ENCODE data around the gene RIC3. TPM values are rescaled to one million over a fixed set of nuclear protein-coding genes. Genes with fewer than 3 reads are reported as not detected.

The RIC3 gene, protein sequence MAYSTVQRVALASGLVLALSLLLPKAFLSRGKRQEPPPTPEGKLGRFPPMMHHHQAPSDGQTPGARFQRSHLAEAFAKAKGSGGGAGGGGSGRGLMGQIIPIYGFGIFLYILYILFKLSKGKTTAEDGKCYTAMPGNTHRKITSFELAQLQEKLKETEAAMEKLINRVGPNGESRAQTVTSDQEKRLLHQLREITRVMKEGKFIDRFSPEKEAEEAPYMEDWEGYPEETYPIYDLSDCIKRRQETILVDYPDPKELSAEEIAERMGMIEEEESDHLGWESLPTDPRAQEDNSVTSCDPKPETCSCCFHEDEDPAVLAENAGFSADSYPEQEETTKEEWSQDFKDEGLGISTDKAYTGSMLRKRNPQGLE
- 2.4 and 6.1 TPM in 2 replicates for total RNA-seq

DNA sequence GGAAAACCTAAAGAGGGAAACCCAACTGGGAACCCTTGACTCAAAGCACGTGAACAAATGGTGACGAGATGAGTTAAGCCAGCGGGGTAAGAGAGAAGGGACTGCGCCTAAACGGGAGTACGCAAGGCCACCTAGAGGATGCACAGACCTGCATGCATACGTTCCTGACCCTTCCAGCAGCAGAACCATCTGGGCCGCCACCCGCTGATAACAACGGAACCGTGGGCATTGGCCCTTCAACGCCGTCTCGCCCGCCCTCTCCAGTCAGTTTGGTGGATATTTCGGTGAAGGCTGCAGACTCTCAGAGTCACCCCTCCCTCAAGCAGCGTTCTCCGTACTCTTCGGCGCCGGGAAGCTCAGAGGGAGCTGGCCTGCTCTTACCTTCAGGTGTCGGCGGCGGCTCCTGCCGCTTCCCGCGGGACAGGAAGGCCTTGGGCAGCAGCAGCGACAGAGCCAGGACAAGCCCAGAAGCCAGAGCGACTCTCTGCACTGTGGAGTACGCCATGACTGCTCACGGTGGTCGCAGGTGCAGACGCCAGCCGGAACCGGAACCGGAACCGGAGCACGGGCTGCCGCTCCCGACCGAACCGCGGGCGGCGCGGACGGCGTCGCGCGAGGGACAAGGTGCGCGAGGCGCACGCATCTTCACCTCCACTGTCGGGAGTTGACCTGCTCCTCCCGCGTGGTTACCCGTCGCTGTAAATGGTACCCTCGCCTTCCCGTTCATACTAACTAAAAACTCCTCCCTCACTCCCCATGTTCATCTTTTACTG is at the start of gene RIC3:
TSS of gene RIC3 (minus strand) at position 541 of the 773 bp plus-strand sequence. CDS start at position 505, 36 bp downstream.
- no peak for DNase-seq (ENCODE audit: low read depth)

DNA sequence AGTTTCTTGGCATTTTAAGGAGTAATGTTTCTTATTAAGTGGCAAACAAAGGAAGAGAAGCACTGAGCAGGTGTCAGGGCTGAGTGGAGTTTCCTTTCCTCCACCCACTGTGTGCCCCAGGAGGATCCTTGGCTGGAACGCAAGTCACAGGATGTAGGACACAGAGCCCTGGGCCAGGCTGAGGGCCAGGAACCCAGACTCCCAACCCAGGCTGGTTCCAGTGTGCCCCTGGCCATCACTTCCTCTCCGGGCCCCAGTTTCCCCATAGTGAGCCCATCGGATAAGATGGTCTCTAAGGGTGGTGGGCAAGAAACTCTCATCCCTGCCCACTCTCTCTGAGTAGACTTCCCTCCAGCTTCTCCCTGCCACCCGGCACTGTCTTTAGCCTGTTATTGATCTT is 49.6 kb upstream of the RIC3 start:
- no peak for DNase-seq (ENCODE audit: low read depth)

DNA sequence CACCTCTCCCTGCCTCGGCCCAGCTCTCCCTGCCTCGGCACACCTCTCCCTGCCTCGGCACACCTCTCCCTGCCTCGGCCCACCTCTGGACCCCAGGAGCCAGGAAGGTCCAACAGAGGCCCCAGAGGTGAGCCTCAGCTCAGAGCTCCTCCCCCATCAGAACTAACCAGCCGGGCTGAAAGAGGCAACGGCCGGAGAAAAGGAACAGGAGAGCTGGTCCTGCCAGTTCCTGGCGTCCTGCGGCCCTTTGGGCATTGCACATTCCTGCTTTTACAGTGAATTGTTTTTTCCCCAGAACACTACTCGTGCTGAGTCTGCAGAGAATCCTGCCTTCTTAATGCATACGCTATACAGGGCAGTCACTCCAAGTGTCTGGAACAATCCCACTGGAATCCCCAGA is 49.1 kb upstream of the RIC3 start:
- no peak for DNase-seq (ENCODE audit: low read depth)

DNA sequence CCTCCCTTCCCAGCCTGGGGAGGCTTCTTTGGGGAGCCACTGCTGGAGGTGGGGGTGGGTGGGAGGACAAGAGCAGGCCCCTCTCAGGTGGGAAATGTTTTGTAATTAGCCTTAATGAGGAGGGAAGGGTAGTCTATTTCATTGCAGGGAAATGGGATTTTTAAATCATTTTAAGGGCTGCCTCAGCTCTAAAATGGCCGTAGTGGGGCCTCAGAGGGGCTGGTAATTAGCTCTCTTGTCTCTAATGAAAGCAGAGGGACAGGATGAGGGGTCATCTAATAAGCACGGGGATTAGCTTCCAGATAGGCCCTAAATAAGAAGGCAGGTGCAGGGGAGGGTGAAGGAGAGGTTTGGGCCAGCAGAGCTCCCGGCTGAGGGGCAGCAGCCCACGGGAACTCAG is 48.3 kb upstream of the RIC3 start:
- DNase-seq (ENCODE audit: low read depth) = no peak

DNA sequence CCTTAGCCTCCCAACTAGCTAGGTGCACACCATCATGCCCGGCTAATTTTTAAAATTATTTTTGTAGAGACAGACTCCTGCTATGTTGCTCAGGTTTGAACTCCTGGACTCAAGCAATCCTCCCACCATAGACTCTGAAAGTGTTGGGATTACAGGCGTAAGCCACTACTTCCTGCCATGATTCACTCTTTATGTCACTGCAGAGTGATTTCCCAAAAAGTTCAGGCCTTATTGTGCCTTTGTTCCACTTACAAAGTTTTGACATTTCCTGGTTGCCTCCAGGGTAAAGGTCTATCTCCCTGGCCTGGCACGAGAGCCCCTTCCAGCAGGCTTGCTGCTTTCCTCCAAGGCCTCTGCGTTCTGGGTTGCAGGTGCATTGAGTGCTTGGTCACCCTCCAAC is 44.6 kb upstream of the RIC3 start:
- no peak for DNase-seq (ENCODE audit: low read depth)

DNA sequence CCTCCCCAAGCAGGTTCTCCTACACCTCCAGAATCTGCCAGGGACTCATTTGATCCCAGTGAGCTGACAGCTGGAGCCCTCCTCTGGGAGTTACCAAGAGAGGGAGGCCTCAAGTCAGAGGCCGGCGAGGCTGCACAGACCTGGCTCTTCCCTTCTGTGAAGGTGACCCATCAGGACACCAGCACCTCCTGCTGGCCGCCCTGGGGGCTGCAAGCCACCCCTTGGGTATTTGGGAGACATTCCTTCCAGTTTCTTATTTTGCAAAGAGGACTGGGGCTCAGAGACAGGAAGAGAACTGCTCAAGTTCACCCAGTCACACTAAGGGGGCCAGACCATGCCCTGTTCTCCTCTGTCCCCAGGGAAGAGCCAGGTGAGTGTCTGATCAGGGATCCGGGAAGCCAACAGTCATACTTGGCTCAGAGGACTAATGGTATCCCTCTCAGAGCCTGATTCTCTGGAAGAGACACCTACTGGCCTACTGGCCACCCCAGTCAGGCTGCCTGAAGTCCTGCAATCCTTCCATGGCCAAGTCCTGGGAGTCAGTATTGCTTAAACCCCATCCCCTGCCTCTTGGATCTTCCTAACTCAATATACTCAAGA is 40.5 kb upstream of the RIC3 start:
- no peak for DNase-seq (ENCODE audit: low read depth)

DNA sequence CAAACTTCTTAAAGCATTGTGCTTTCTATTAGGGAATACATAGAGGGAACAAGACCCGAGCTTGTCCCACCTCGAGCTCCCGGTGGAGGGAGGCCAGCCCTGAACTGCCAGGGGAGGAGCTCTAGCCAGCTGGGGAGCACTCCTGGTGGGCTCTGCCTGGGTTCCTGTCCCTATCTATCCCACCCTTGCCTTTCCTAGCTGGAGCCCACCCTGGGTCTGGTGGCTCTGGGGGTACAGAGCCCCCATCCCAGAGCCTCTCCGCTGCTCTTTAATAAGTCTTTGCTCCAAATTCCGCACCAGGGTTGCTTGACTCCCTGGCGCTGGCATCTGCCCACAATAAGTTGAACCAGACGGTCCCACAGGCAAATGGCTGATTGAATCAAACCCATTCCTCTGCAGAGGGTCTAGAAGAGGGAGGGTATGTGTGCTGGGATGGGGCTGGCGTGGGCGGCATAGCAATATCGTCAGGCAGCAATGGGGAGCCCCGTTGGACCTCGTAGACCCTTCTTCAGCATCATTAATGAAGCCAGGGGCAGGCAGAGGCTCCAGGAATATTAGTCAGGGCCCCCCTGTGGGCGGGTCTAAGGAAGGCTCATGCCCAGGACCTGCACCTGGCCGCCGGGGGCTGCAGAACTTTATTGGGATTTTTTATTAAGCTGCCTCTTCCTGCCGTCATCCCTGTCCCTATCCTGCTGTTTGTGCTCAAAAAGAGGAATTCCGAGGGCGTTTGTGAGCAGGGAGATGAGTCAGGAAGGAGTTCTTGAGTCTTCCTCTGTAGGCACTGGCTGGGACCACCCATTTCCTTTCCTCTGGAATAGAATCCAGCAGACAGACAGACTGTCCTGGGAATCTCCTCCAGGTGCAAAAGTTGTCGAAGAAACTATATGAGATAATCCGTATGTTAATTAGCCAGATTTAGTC is 38.5 kb upstream of the RIC3 start:
- DNase-seq (ENCODE audit: low read depth) = no peak

DNA sequence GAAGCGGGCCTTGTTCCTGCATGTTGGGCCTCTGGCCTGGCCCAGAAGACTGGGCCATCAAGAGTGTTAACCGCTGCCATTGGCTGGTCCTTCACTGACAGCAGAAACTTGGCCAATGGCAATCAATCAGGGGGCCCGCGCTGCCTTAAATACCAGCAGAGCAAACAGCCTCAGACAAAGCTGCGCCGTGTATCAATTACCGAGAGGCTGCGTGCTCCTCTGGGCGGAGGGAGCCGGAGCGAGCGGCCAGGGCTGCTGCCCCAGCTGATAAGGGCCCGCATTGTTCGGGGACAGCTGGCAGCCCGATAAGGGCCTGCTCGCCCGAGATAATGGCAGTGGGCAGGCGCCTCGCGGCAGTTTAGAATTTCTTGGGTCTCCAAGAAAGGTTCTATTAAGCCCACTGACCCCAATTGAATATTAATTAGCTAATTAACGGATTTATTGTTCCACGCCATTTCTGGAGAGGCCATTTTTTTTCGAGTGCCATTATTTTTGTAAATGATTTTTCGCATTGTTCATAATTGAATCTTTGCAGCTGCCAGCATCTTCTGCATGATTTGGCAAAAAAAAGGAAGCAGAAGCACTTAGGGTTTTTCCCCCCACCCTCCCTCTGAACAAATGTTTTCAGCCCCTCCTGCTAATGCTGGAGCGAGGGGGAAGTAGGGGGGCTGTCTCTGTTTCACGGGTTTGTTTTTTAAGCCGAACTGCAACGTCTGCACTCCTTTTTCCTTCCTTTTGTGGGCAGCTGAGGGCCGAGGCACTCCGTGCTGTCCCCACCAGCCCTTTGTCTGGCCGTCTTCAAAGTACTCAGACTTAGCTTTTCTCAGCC is 37.6 kb upstream of the RIC3 start:
- no peak for DNase-seq (ENCODE audit: low read depth)

DNA sequence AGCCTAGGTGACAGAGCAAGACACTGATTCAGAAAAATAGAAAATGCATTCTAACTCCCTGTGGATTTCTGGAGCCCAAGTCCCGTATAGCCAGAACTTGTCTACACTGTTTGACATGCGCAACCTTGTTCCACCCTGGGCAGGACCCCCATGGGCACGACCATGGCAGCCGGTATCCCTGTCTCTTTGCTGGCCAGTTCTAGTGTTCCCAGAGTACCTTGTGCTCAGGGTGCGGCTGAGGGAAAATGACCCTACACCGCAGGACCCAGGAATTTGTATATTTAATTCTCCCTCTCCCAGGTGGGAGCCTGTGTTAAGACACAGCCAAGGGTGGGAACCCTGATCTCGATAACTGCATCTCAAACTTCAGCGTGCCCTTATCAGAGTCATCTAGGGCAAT is 36.7 kb upstream of the RIC3 start:
- no peak for DNase-seq (ENCODE audit: low read depth)

DNA sequence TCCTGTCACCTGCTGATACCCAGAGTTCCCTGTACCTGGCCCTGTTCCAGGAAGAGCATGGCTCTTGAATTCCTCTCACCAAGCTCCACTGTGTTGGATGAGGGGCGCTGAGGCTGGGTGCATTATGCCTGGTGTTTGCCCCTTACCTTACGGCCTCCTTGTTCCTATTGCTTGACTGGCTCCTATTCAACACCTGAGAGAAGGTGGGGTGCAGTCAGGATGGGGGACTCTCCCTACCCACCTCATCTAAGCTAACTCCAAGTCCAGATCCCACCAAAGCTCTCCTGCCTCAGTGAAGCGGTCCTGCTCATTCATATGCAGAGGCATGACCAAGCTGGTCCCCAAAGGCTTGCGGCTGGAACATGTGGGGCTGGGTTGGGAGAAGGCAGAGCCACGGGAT is 35.8 kb upstream of the RIC3 start:
- no peak for DNase-seq (ENCODE audit: low read depth)

DNA sequence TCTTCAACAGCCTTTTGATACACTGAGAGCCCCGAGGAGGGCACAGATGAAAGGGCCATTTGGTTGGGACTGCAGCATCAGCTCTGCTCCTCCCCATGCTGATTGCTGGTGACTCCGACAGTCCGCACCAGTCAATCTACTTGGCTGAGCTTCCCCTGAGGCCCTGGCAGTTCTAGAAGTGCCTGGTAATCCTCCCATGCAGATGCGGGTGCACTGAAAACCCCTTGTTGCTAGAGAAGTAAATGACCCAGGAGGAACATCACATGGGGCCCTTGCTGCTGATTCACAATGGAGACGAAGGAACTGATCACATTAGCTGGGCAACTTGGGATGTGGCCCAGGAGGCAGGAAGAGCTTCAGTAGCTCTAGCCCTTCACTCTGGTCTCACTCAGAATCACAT is 35.2 kb upstream of the RIC3 start:
- DNase-seq (ENCODE audit: low read depth) = no peak

DNA sequence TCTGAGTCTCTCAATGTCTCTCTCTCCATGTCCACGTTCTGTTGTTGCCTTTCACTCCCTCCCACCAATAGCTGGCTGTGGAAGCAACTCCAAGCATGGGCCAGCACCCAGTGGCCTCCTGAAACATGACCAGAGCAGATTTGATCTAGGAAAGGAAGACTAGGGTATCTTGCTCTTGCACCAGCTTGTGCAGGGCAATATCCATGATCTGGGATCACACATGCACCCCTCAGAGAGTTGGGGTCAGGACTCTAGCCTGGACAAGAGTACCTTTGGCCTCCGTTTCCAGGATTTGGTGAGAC is 34.5 kb upstream of the RIC3 start:
- no peak for DNase-seq (ENCODE audit: low read depth)

DNA sequence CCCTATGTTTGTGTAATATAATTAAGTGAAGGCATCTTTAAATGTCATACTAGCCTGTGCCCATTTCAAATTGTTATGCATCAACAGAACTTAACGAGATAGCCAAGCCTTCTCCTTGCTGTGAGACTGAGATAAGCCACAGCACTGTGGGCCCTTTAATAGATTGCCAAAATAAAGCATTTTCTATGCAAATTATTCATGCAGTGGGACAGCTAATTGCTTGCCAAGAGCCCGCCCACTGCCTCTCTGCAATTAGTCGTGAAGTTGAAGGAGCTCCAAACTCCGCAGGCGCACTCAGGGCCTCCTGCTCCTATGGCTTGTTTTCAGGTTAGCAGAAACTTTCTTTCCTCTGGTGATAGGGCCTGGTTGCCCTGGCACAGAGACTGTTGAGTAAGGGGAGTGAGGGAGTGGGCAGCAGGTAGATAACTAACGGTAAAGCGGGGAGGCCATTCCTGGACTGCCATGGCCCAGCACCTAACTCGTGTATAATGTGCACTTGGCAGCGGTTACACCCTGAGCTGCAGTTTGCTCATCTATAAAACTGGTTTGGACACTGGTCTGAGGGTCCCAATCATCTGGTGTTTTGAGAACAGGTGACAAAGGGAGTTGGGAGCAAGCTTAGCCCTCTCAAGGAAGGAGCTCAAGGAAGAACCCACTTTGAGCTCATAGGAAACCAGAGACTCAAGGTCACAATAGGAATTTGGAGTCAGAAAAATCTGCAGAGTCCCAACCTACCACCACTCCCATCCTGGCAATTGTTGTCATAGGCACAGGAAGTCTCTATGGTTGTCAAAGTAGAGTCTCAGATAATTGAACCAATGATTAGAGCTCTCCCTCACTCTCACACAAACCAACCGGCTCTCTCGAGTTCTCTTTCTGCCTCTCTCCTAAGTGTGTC is 33.9 kb upstream of the RIC3 start:
- DNase-seq (ENCODE audit: low read depth) = no peak

DNA sequence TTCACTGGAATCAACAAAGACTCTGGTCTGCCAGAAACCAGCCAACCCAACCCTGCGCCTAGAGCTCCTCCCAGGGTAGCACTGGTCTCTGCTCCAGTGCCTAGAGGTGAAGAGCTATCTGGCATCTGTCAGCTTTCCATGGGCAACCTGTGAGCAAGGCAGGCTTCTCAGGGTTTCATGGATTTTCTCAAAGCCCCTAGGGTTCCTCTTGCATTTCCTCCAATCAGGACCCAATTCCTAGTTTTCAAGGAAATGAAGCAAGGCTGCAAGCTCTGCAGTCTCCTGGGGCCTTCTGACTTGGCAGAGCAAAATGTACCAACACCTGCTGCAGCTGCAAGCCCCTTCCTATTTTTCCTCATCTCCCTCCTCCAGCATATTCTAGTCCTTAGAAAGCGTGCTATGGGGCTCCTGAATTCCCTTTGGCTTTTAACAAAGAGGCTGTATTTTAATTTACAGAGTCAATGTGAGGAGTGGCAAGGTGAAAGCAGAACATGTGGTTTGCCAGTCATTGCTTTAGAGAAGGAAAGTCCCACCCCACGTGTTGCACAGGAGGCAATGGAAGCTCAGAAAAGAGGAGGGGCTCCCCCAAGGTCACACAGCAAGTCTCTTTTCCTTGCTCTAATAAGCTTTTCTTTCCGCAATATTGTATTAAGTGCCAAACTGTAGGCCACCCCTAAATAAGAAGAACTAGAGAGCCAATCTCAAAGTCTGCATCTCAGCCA is 33.0 kb upstream of the RIC3 start:
- DNase-seq (ENCODE audit: low read depth) = no peak

DNA sequence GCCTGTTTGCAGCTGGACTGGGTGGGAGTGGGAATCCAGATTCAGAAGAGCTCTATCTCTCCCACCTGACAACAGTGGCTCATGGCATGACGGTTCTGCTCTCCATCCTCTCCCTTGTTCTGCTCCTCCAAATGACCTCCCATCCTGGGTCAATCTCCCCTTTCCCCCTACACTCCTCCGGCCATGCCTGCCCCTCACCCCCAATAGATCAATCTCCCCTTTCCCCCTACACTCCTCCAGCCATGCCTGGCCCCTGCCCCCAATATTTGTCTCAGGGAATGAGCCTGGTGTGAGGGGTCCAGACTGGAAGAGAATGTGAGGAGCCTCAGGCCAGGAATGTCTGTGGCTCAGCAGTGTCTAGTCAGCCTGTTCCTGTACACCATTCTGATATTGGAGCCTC is 30.9 kb upstream of the RIC3 start:
- no peak for DNase-seq (ENCODE audit: low read depth)

DNA sequence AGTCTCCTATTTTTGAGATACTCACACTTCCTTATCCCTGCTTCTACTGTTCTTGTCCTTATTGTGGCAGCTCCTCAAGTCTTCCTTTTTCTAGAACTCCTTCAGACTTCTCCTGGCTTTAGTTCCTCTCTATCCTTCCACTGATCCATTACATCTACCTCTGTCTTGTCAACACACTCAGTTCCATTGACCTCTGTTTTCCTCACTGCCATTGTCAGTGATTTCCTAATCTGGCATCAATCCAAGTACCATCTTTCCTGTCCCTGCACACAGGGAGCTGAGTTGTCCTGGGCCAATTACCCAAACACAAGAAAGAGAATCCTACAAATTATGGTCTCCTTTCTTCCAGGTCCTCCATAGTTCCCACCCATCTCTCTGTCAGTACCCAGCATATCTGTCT is 27.9 kb upstream of the RIC3 start:
- DNase-seq (ENCODE audit: low read depth) = peak; percentile 1

DNA sequence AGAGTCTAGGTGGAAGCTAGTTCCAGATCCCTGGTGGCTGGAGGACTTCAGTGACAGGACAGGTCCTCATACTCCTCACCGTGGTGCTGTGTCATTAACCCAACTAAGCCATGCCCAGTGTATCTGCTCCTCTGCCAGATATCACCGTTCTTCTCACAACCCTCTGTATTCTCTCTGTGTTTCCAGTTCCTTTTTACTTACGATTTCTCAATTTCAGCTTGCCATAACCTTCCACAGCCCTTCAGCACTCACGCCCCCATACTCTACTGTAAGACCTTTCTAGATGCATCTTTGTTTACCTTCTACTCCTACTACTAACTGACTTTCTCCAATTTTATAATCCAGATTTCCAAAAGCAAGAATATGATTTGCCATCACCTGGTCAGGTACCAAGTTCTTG is 26.1 kb upstream of the RIC3 start:
- no peak for DNase-seq (ENCODE audit: low read depth)

DNA sequence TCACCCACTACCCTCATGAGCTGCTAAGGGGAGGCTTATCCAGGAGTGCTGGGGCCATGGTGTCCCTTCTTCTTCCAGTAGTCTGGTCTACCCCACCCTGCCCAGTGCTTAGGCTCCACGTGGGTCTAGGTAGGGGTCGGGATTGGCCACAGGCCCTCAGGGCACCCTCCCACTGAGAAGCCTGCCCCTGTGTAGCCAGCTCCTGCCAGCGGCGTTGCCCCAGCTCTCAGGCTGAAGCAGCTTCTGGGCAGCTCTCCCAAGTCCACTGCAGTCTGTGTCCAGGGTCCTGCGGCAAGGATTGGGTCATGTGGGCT is 24.0 kb upstream of the RIC3 start:
- DNase-seq (ENCODE audit: low read depth) = no peak

DNA sequence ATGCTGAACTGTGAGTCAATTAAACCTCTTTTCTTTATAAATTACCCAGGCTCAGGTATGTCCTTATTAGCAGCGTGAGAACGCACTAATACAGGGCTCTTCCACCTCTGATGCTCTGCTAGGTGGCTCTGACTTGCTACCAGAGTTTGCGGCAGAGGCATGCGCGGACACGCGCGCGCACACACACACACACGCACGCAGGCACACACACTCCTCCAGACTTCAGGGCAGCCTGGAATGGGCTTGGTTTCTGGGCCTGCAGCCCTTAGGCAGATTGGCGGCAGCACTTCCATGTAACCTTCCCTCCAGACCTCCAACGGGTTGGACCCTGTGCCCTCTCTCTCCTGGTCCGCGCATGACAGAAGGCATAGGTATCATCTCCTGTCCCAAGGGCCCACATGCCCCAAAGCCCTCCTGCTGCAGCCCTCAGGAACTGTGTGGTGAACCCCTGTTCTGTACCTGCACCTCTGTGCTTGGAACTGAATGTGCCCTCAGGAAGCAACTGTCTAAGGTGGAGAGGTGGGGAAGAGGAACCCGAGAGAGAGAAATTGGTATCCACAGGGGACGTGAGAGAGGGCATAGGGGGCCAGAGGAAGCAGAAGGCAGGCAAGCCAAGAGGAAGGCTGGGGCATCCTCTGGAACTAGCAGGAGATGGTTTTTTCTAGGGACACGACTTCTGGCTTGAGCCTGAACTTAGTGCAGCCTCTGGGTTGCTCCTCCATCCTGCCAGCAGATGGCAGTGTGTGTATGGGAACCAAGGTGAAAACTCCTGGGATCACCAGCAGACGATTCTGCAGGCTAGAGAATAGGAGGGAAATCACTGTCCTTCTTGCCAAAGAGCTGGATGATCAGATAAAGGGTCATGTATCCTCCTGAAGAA is 23.4 kb upstream of the RIC3 start:
- DNase-seq (ENCODE audit: low read depth) = peak; percentile 59
